K562 (cell line): ENCODE results near the gene KRTAP2-4. TPM values are rescaled to one million over a fixed set of nuclear protein-coding genes. Genes with fewer than 3 reads are reported as not detected.
"Not testable (repeated sequence)": the region's sequence is repeated elsewhere in the genome, so short reads cannot be mapped to it uniquely, and the experiment has no call there.

Experiments
- ATAC-seq: fragments of 200-7000 bp; cut with Tn5 transposase; 3 replicates; pipeline ENCODE4 v1.9.1; 2020; ENCODE audit warnings: moderate library complexity
- BruUV-seq: library from RNA; stranded (reverse); fragments of 400-500 nt; replicated peaks from 2 replicates; lab custom pipeline; 2021; lab: Mats Ljungman, UMichigan
- CTCF ChIA-PET: fragments of 300-600 bp; formaldehyde crosslinking; extraction: SDS; loops from one replicate; lab custom pipeline; 2021; ENCODE audit warnings: low intra/inter-chr PET ratio; lab: Yijun Ruan, JAX
- POLR2A ChIA-PET: fragments of 300-600, 350-650 bp; sonication (Branson Sonifier 250); formaldehyde crosslinking; extraction: SDS; loops from one replicate; lab custom pipeline; 2021; ENCODE audit warnings: antibody characterized with exemption, inconsistent platforms; lab: Yijun Ruan, JAX
- DNase-seq, 4 experiments: peaks; one replicate each; pipeline versions ENCODE4 v3.0.0 to v3.0.0-alpha.2; 2011 to 2018; ENCODE audit warnings: low spot score in 3 of 4, mixed read lengths in 3 of 4; ENCODE audit errors: extremely low read depth in 1 of 4
- FAIRE-seq: peaks from 2 replicates; lab custom pipeline; 2011; peaks lifted over from hg19 to GRCh38; lab: Jason Lieb, UNC
- H2AFZ ChIP-seq: 2 replicates; pipeline ENCODE4 v1.6.0; 2011; ENCODE audit warnings: low read depth, low read length, control low read depth, inconsistent platforms
- H3K27ac ChIP-seq: fragments of 200-600 bp; 3 replicates; pipeline ENCODE4 v1.8.0; 2011; ENCODE audit warnings: low read depth, mild to moderate bottlenecking, control low read depth, inconsistent platforms, low read length, moderate library complexity, mixed read lengths; ENCODE audit errors: extremely low read depth
- H3K27me3 ChIP-seq, 2 experiments: fragments of 300-600 bp in 1 of 2; 2 replicates in 1 of 2; 3 replicates in 1 of 2; pipeline versions ENCODE4 v1.6.0 to v1.8.0; 2011; ENCODE audit warnings: inconsistent platforms in 2 of 2, low read length in 2 of 2, mild to moderate bottlenecking in 1 of 2, mixed read lengths in 1 of 2, moderate library complexity in 1 of 2; ENCODE audit not compliant: control insufficient read depth in 2 of 2, insufficient read depth in 2 of 2
- H3K36me3 ChIP-seq: fragments of 300-600 bp; 3 replicates; pipeline ENCODE4 v1.8.0; 2011; ENCODE audit warnings: mild to moderate bottlenecking, low read length, inconsistent platforms; ENCODE audit not compliant: control insufficient read depth, insufficient read depth
- H3K4me1 ChIP-seq, 2 experiments: fragments of 200-600 bp in 1 of 2; replicated peaks in 1 of 2; 2 replicates in 1 of 2; 3 replicates in 1 of 2; pipeline versions ENCODE4 v1.5.1 to v1.8.0; 2011; ENCODE audit warnings: inconsistent platforms in 2 of 2, low read length in 2 of 2, mild to moderate bottlenecking in 1 of 2, mixed read lengths in 1 of 2, moderate library complexity in 1 of 2; ENCODE audit not compliant: control insufficient read depth in 2 of 2, insufficient read depth in 2 of 2
- H3K4me2 ChIP-seq: 2 replicates; pipeline ENCODE4 v1.6.1; 2011; ENCODE audit warnings: low read length, control low read depth, inconsistent platforms, mixed read lengths; ENCODE audit not compliant: insufficient read depth
- H3K4me3 ChIP-seq: fragments of 200-600 bp; sonication (generic), shearing (Covaris generic); 2 replicates; pipeline ENCODE4 v1.5.1; 2016; ENCODE audit warnings: control low read depth, inconsistent platforms
- H3K79me2 ChIP-seq: fragments of 200-600 bp; 3 replicates; pipeline ENCODE4 v1.8.0; 2011; ENCODE audit warnings: low read length, inconsistent platforms; ENCODE audit not compliant: control insufficient read depth, insufficient read depth
- H3K9ac ChIP-seq, 2 experiments: 2 replicates each; pipeline versions ENCODE4 v1.6.0 to v1.6.1; 2011; ENCODE audit warnings: low read depth in 2 of 2, low read length in 2 of 2, control low read depth in 1 of 2, inconsistent platforms in 1 of 2, mild to moderate bottlenecking in 1 of 2, mixed read lengths in 1 of 2; ENCODE audit not compliant: insufficient read depth in 1 of 2
- H3K9me1 ChIP-seq: one replicate; pipeline ENCODE4 v1.6.0; 2011; ENCODE audit warnings: inconsistent platforms, mild to moderate bottlenecking, low read length, moderate library complexity; ENCODE audit not compliant: control insufficient read depth, insufficient read depth
- H3K9me3 ChIP-seq: replicated peaks from 2 replicates; pipeline ENCODE4 v1.5.1; 2011; ENCODE audit warnings: low read depth, low read length, inconsistent platforms; ENCODE audit not compliant: control insufficient read depth, insufficient read depth
- H4K20me1 ChIP-seq: replicated peaks from 2 replicates; pipeline ENCODE4 v1.6.1; 2011; ENCODE audit warnings: low read length, inconsistent platforms, mixed read lengths; ENCODE audit not compliant: control insufficient read depth, insufficient read depth
- ATF1 ChIP-seq, 2 experiments: fragments of 450-650 bp in 1 of 2; IDR thresholded peaks; 2 replicates each; pipeline ENCODE4 v1.6.1; 2016; ENCODE audit warnings: missing compliant biosample characterization in 1 of 2, missing genetic modification characterization in 1 of 2
- GABPA ChIP-seq: fragments of 200-800 bp; sonication (Bioruptor generic); conservative IDR thresholded peaks from 2 replicates; pipeline ENCODE4 v1.6.1; 2016; ENCODE audit warnings: low read depth, missing genetic modification characterization, missing compliant biosample characterization
- WGBS: fragments of 100-300 bp; shearing (Covaris generic); methylation state at CpG from one replicate; pipeline ENCODE4 v1.1.6; 2016; ENCODE audit warnings: low coverage, mixed read lengths; ENCODE audit not compliant: insufficient coverage; ENCODE audit errors: missing lambda C conversion rate; 5-methylcytosine and 5-hydroxymethylcytosine counted together
- in situ Hi-C: fragments of 300-500 bp; cut with MboI; formaldehyde crosslinking; loops from 4 replicates; pipeline ENCODE4 v1.15.0; 2018; ENCODE audit warnings: inconsistent platforms, mixed read lengths
- intact Hi-C: fragments of 100-400 bp; cut with micrococcal nuclease; formaldehyde crosslinking; loops from 2 replicates; pipeline ENCODE4 v1.14.2; 2022
- polyA plus RNA-seq, 8 experiments: library from polyadenylated mRNA; depleted of rRNA in 4 of 8; stranded (reverse) in 5 of 8; unstranded in 3 of 8; fragments of >200 nt; fragmentation: Nextera tagmentation in 2 of 8; fragmentation: Illumina TruSeq in 1 of 8; extraction: Ambion mirVana in 2 of 8; extraction: Trizol in 1 of 8; gene quantifications; 2 replicates each; pipeline versions ENCODE4 v1.2.1 to v1.2.3, GENCODE V29; 2011 to 2014; ENCODE audit warnings: inconsistent platforms in 1 of 8, missing spikeins in 1 of 8
- total RNA-seq, 7 experiments: library from RNA; depleted of rRNA in 6 of 7; stranded (reverse); fragments of >200 nt in 6 of 7; fragmentation: Illumina TruSeq in 2 of 7; extraction: Trizol in 2 of 7; gene quantifications; 2 replicates each; pipeline versions ENCODE4 v1.2.1 to v1.2.3, GENCODE V29; 2011 to 2021; ENCODE audit warnings: low replicate concordance in 1 of 7
- TF ChIP-seq, protein P1 (sequence below): fragments of 200-800 bp; sonication (Bioruptor generic); IDR thresholded peaks from 2 replicates; pipeline ENCODE4 v1.6.1; 2017; ENCODE audit warnings: missing genetic modification characterization, missing compliant biosample characterization
- TF ChIP-seq, protein P2 (sequence below): fragments of 250-450 bp; sonication (Bioruptor Pico); IDR thresholded peaks from 2 replicates; pipeline ENCODE4 v1.6.1; 2021; ENCODE audit warnings: mild to moderate bottlenecking
- TF ChIP-seq, protein P3 (sequence below): sonication (generic); formaldehyde crosslinking; IDR thresholded peaks from 2 replicates; pipeline ENCODE4 v1.8.0; 2023; ENCODE audit warnings: mild to moderate bottlenecking, missing genetic modification reagents

Gene KRTAP2-4
- total and polyA plus RNA-seq, 9 of the 15 experiments (the other 6 are each of a cell fraction or from before 2014, with no cell fraction given): not detected

DNA sequence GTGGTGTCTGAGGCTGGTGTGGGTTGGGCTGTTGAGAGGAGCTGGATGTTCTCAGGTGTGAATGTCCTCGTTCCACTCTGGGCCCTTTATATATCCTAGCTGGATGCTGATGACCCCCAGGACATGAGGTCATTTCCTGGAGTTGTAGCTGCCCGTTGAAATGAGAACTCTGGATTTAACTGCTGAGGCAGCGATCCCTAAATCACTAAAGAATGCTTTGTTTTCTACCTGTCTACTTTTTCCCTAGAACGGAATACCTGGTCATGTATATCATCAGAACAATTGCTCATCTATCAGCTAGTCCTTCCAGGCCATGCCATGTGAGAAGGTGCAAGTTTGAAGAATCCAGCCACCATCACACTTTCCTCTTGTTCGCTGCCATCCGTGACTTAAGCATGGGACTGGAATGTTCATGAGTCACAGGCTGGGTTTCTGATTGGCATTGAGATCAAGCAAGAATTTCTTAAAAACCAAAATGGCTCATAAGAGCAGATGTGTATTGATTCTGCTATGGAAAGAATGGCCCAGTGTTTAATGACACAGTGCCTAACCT lies 5.6 kb downstream of the KRTAP2-4 start, which contains the start of gene KRTAP2-3 (continued):
- TF ChIP-seq, protein P1, sequence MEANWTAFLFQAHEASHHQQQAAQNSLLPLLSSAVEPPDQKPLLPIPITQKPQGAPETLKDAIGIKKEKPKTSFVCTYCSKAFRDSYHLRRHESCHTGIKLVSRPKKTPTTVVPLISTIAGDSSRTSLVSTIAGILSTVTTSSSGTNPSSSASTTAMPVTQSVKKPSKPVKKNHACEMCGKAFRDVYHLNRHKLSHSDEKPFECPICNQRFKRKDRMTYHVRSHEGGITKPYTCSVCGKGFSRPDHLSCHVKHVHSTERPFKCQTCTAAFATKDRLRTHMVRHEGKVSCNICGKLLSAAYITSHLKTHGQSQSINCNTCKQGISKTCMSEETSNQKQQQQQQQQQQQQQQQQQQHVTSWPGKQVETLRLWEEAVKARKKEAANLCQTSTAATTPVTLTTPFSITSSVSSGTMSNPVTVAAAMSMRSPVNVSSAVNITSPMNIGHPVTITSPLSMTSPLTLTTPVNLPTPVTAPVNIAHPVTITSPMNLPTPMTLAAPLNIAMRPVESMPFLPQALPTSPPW: no peak
- TF ChIP-seq, protein P2, sequence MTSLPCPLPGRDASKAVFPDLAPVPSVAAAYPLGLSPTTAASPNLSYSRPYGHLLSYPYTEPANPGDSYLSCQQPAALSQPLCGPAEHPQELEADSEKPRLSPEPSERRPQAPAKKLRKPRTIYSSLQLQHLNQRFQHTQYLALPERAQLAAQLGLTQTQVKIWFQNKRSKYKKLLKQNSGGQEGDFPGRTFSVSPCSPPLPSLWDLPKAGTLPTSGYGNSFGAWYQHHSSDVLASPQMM (CRISPR knock-in tag): no peak
- TF ChIP-seq, protein P3, sequence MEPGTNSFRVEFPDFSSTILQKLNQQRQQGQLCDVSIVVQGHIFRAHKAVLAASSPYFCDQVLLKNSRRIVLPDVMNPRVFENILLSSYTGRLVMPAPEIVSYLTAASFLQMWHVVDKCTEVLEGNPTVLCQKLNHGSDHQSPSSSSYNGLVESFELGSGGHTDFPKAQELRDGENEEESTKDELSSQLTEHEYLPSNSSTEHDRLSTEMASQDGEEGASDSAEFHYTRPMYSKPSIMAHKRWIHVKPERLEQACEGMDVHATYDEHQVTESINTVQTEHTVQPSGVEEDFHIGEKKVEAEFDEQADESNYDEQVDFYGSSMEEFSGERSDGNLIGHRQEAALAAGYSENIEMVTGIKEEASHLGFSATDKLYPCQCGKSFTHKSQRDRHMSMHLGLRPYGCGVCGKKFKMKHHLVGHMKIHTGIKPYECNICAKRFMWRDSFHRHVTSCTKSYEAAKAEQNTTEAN: no peak
- TF ChIP-seq ATF1 (CRISPR knock-in tag; IDR thresholded peaks at IDR 0.05) (no peak), ATF1 (tag; IDR thresholded peaks at IDR 0.05) (no peak), GABPA (tag) (no peak)

DNA sequence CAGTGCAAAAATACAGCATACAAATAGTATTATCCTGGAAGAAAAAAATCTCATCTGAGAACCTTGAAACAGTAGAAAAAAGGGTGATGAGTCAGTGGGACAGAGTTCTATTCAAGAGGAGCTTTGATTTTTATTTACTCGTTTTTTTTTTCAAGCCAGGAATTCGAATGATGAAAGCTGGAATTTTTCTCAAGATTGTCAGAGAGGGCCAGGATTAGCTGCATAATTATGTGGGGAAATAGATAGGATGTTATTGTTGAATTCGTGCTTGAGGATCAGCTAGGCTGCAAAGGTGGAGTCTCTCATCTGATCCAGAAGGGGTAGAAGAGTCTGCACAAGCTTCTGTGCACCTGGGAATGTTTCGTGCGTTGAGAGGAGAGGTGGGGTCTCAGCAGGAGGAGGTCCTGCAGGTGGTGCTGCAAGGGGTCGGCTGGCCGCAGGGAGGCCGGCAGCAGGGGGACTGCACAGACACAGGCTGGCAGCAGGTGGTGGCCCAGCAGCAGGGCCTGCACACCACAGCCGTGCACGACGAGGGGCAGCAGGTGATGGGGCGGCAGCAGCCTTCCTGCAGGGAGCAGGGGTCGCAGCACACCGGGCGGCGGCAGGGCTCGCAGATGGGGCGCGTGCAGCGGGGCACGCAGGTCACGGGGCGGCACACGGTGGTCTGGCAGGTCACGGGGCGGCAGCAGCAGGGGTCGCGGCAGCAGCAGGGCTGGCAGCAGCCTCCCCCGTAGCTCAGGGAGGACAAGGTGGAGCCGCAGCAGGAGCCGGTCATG lies 6.2 kb downstream of the KRTAP2-4 start:
- H3K4me2 ChIP-seq, H3K9ac ChIP-seq, ATAC-seq, H3K9me3 ChIP-seq, DNase-seq, H3K4me1 ChIP-seq, in situ Hi-C loops, H3K79me2 ChIP-seq, BruUV-seq, FAIRE-seq, H3K4me3 ChIP-seq, H3K27ac ChIP-seq, H3K36me3 ChIP-seq, H2AFZ ChIP-seq, H4K20me1 ChIP-seq, H3K9me1 ChIP-seq, H3K27me3 ChIP-seq, intact Hi-C loops: not testable (repeated sequence)
- WGBS: 1% methylated on average over 9 of the region's 31 CpGs
- POLR2A ChIA-PET: interaction anchor here (0.9 to 1.3 kb wide), 2 partner anchors 30 to 240 kb away, joined by 3 to 4 read pairs; no protein-coding TSS in a partner anchor
- CTCF ChIA-PET: interaction anchor here (0.7 kb wide), 1 partner anchor 206 kb away, joined by 3 read pairs; no protein-coding TSS in a partner anchor
